ENCODE results near the gene APOBEC3F.

- TF ChIP-seq EZH2phosphoT487 (IDR thresholded peaks at IDR 0.05; ENCODE audit: insufficient read depth, low read depth) (no peak), EZH2 (IDR thresholded peaks at IDR 0.05; ENCODE audit: insufficient read depth, poor library complexity, severe bottlenecking) (no peak)
These were observed 37.7 kb downstream of the APOBEC3F start for GRCh38 chr22:39078329-39078728.

Data from GM23248 (cell line).